Right atrium auricular region (tissue), 2 donors: ENCODE data around the gene ARHGAP26. TPM values are rescaled to one million over a fixed set of nuclear protein-coding genes. Genes with fewer than 3 reads are reported as not detected.
A peak's percentile ranks its signal among the peaks of the same experiment; 100 is the strongest.

Experiments
- DNase-seq: peaks from one replicate; pipeline ENCODE4 v3.0.0-alpha.2; 2019; ENCODE audit warnings: low spot score
- H3K27ac ChIP-seq, 2 donors: fragments of 200-600 bp; sonication (generic); 1 replicate in 1 of 2; 2 replicates in 1 of 2; pipeline ENCODE4 v1.5.1; 2016 to 2019
- H3K27me3 ChIP-seq, 2 donors: fragments of 200-600 bp; sonication (generic); one replicate each; pipeline versions ENCODE4 v1.5.1 to v1.6.0; 2017 to 2019
- H3K36me3 ChIP-seq: fragments of 200-600 bp; sonication (generic); one replicate; pipeline ENCODE4 v1.5.1; 2016
- H3K4me1 ChIP-seq, 2 donors: fragments of 200-600 bp; sonication (generic); one replicate each; pipeline versions ENCODE4 v1.5.1 to v1.6.0; 2017 to 2019
- H3K4me3 ChIP-seq, 2 donors: fragments of 200-600 bp; sonication (generic); 1 replicate in 1 of 2; 2 replicates in 1 of 2; pipeline ENCODE4 v1.5.1; 2017 to 2019; ENCODE audit warnings: mild to moderate bottlenecking in 1 of 2, moderate library complexity in 1 of 2
- H3K9me3 ChIP-seq, 2 donors: fragments of 200-600 bp; sonication (generic); one replicate each; pipeline ENCODE4 v1.5.1; 2019
- CTCF ChIP-seq, 2 donors: fragments of 200-600 bp; sonication (generic); IDR thresholded peaks; one replicate each; pipeline ENCODE4 v1.5.1; 2019; ENCODE audit warnings: antibody characterized with exemption in 2 of 2
- total RNA-seq, 2 donors: library from RNA; depleted of rRNA; stranded (reverse); fragments of >200 nt; gene quantifications; one replicate each; pipeline ENCODE4 v1.1.0, GENCODE V29; 2016

The ARHGAP26 gene
- total RNA-seq, 2 donors from 2014 or later = 29.8 to 31.6 TPM

GRCh38 chr5:142817949-142818431 is 47.8 kb downstream of the ARHGAP26 start:
- Histone ChIP-seq H3K27me3 (no peaks in the 10 kb centered on the region), H3K9me3 (no peaks in the 10 kb centered on the region), H3K4me3 (no peak overlapping the region), H3K27ac (peak overlapping the region; percentile 58), H3K4me1 (peaks cover 0 to 78% of the 10 kb centered on the region in 2 donors), H3K36me3 (no peaks in the 10 kb centered on the region)
- TF ChIP-seq CTCF (IDR thresholded peaks at IDR 0.05) = no peak
- DNase-seq = no peak

GRCh38 chr5:142819292-142819691 is 49.1 kb downstream of the ARHGAP26 start:
- no peak for TF ChIP-seq CTCF (IDR thresholded peaks at IDR 0.05)
- DNase-seq = no peak
- Histone ChIP-seq H3K36me3 (no peaks in the 10 kb centered on the region), H3K4me1 (peaks cover 0 to 76% of the 10 kb centered on the region in 2 donors), H3K27me3 (no peaks in the 10 kb centered on the region), H3K27ac (peak overlapping the region; percentile 17 to 18), H3K9me3 (no peaks in the 10 kb centered on the region), H3K4me3 (no peak overlapping the region)

GRCh38 chr5:142819825-142820224 is 49.6 kb downstream of the ARHGAP26 start:
- DNase-seq = no peak
- Histone ChIP-seq H3K4me3 (no peak overlapping the region), H3K27ac (no peak overlapping the region), H3K36me3 (no peaks in the 10 kb centered on the region), H3K9me3 (no peaks in the 10 kb centered on the region), H3K4me1 (peaks cover 0 to 76% of the 10 kb centered on the region in 2 donors), H3K27me3 (no peaks in the 10 kb centered on the region)
- no peak for TF ChIP-seq CTCF (IDR thresholded peaks at IDR 0.05)

GRCh38 chr5:142820447-142820846 is 50.3 kb downstream of the ARHGAP26 start:
- Histone ChIP-seq H3K9me3 (no peaks in the 10 kb centered on the region), H3K36me3 (no peaks in the 10 kb centered on the region), H3K4me1 (peaks cover 0 to 76% of the 10 kb centered on the region in 2 donors), H3K27ac (no peak overlapping the region), H3K4me3 (no peak overlapping the region), H3K27me3 (no peaks in the 10 kb centered on the region)
- no peak for DNase-seq
- no peak for TF ChIP-seq CTCF (IDR thresholded peaks at IDR 0.05)

- Histone ChIP-seq H3K4me1 (peaks cover 0 to 76% of the 10 kb centered on the region in 2 donors), H3K27ac (no peak overlapping the region), H3K36me3 (no peaks in the 10 kb centered on the region), H3K9me3 (no peaks in the 10 kb centered on the region), H3K4me3 (no peak overlapping the region), H3K27me3 (no peaks in the 10 kb centered on the region)
- DNase-seq = no peak
- TF ChIP-seq CTCF (IDR thresholded peaks at IDR 0.05) = no peak
Measured at GRCh38 chr5:142821034-142821732, 51.0 kb downstream of the ARHGAP26 start.
